HEK293 (cell line): ENCODE measurements around the gene FASN.
A peak's percentile ranks its signal among the peaks of the same experiment; 100 is the strongest.

ENCODE experiments used
- CTCF ChIA-PET: fragments of 350-600 bp; formaldehyde crosslinking; extraction: SDS; loops from one replicate; lab custom pipeline; 2021; ENCODE audit warnings: antibody characterized with exemption; lab: Yijun Ruan, JAX
- POLR2A ChIA-PET: fragments of 300-600 bp; formaldehyde crosslinking; extraction: SDS; loops from one replicate; lab custom pipeline; 2020; ENCODE audit warnings: antibody characterized with exemption, inconsistent platforms; lab: Yijun Ruan, JAX
- H3K27ac ChIP-seq: fragments of 200-500 bp; sonication (Bioruptor generic); 2 replicates; pipeline ENCODE4 v1.5.1; 2014; ENCODE audit warnings: low read depth, low read length, control low read depth, inconsistent platforms; ENCODE audit errors: extremely low read depth
- H3K36me3 ChIP-seq, 2 experiments: fragments of 200-500 bp in 1 of 2; sonication (Bioruptor generic) in 1 of 2; 1 replicate in 1 of 2; 2 replicates in 1 of 2; pipeline ENCODE4 v1.5.1; 2014 to 2017; ENCODE audit warnings: inconsistent platforms in 2 of 2, low read length in 2 of 2; ENCODE audit not compliant: control insufficient read depth in 2 of 2, insufficient read depth in 1 of 2
- H3K4me1 ChIP-seq: fragments of 200-500 bp; sonication (Bioruptor generic); 2 replicates; pipeline ENCODE4 v1.5.1; 2014; ENCODE audit warnings: mild to moderate bottlenecking, low read length, inconsistent platforms; ENCODE audit not compliant: control insufficient read depth, insufficient read depth
- H3K4me3 ChIP-seq: 2 replicates; pipeline ENCODE4 v1.5.1; 2011; ENCODE audit warnings: low read depth, mild to moderate bottlenecking, control low read depth, low read length, moderate library complexity
- H3K9me3 ChIP-seq: fragments of 200-500 bp; sonication (Bioruptor generic); 2 replicates; pipeline ENCODE4 v1.5.1; 2014; ENCODE audit warnings: low read depth, low read length, inconsistent platforms; ENCODE audit not compliant: control insufficient read depth, insufficient read depth
- ELK4 ChIP-seq: IDR thresholded peaks from 2 replicates; pipeline ENCODE4 v1.6.1; 2011; ENCODE audit warnings: mild to moderate bottlenecking, low read depth, low read length, borderline replicate concordance
- KLF16 ChIP-seq: fragments of 450-650 bp; formaldehyde crosslinking; IDR thresholded peaks from 2 replicates; pipeline ENCODE4 v1.5.1; 2017; ENCODE audit warnings: missing biosample characterization, missing genetic modification characterization
- MYNN ChIP-seq: fragments of 450-650 bp; formaldehyde crosslinking; IDR thresholded peaks from 2 replicates; pipeline ENCODE4 v1.5.1; 2016; ENCODE audit warnings: missing biosample characterization, missing genetic modification characterization, borderline replicate concordance
- PBX3 ChIP-seq: sonication (generic); formaldehyde crosslinking; IDR thresholded peaks from 2 replicates; pipeline ENCODE4 v1.8.1; 2022; ENCODE audit warnings: mild to moderate bottlenecking, moderate library complexity, missing genetic modification reagents
- REPIN1 ChIP-seq: fragments of 450-650 bp; formaldehyde crosslinking; IDR thresholded peaks from 2 replicates; pipeline ENCODE4 v1.5.1; 2017; ENCODE audit warnings: missing biosample characterization, missing genetic modification characterization, low read depth
- TCF7L2 ChIP-seq: IDR thresholded peaks from 2 replicates; pipeline ENCODE4 v1.6.1; 2011; ENCODE audit warnings: low read depth, mild to moderate bottlenecking, inconsistent platforms, low read length, moderate library complexity, borderline replicate concordance
- ZBTB1 ChIP-seq: fragments of 450-650 bp; formaldehyde crosslinking; IDR thresholded peaks from 2 replicates; pipeline ENCODE4 v1.5.1; 2016; ENCODE audit warnings: missing biosample characterization, missing genetic modification characterization
- ZBTB20 ChIP-seq: fragments of 450-650 bp; formaldehyde crosslinking; IDR thresholded peaks from 2 replicates; pipeline ENCODE4 v1.5.1; 2016; ENCODE audit warnings: missing biosample characterization, missing genetic modification characterization
- ZFP3 ChIP-seq: fragments of 450-650 bp; formaldehyde crosslinking; IDR thresholded peaks from 2 replicates; pipeline ENCODE4 v1.5.1; 2016; ENCODE audit warnings: low read depth, missing biosample characterization, missing genetic modification characterization
- ZIC2 ChIP-seq: fragments of 450-650 bp; formaldehyde crosslinking; IDR thresholded peaks from 2 replicates; pipeline ENCODE4 v1.5.1; 2016; ENCODE audit warnings: missing biosample characterization, missing genetic modification characterization
- ZNF133 ChIP-seq: fragments of 450-650 bp; formaldehyde crosslinking; IDR thresholded peaks from 2 replicates; pipeline ENCODE4 v1.5.1; 2016; ENCODE audit warnings: missing biosample characterization, missing genetic modification characterization
- ZNF18 ChIP-seq: fragments of 450-650 bp; formaldehyde crosslinking; IDR thresholded peaks from 2 replicates; pipeline ENCODE4 v1.5.1; 2016; ENCODE audit warnings: missing biosample characterization, missing genetic modification characterization
- ZNF202 ChIP-seq: fragments of 450-650 bp; formaldehyde crosslinking; IDR thresholded peaks from 2 replicates; pipeline ENCODE4 v1.5.1; 2016; ENCODE audit warnings: missing biosample characterization, missing genetic modification characterization, borderline replicate concordance
- ZNF214 ChIP-seq: fragments of 450-650 bp; formaldehyde crosslinking; IDR thresholded peaks from 2 replicates; pipeline ENCODE4 v1.5.1; 2017; ENCODE audit warnings: missing biosample characterization, mild to moderate bottlenecking, missing genetic modification characterization, borderline replicate concordance
- ZNF221 ChIP-seq: fragments of 450-650 bp; formaldehyde crosslinking; IDR thresholded peaks from 2 replicates; pipeline ENCODE4 v1.5.1; 2017; ENCODE audit warnings: missing biosample characterization, missing genetic modification characterization, borderline replicate concordance
- ZNF280D ChIP-seq: fragments of 450-650 bp; formaldehyde crosslinking; IDR thresholded peaks from 2 replicates; pipeline ENCODE4 v1.5.1; 2016; ENCODE audit warnings: missing biosample characterization, missing genetic modification characterization
- ZNF302 ChIP-seq: fragments of 450-650 bp; formaldehyde crosslinking; IDR thresholded peaks from 2 replicates; pipeline ENCODE4 v1.5.1; 2016; ENCODE audit warnings: missing biosample characterization, missing genetic modification characterization, low read depth
- ZNF394 ChIP-seq: fragments of 450-650 bp; formaldehyde crosslinking; IDR thresholded peaks from 2 replicates; pipeline ENCODE4 v1.5.1; 2016; ENCODE audit warnings: missing biosample characterization, missing genetic modification characterization, mild to moderate bottlenecking, moderate library complexity, borderline replicate concordance
- ZNF433 ChIP-seq: fragments of 450-650 bp; formaldehyde crosslinking; IDR thresholded peaks from 2 replicates; pipeline ENCODE4 v1.5.1; 2016; ENCODE audit warnings: missing biosample characterization, missing genetic modification characterization, low read depth
- ZNF521 ChIP-seq: fragments of 450-650 bp; formaldehyde crosslinking; IDR thresholded peaks from 2 replicates; pipeline ENCODE4 v1.5.1; 2017; ENCODE audit warnings: missing biosample characterization, mild to moderate bottlenecking, missing genetic modification characterization
- ZNF558 ChIP-seq: fragments of 450-650 bp; formaldehyde crosslinking; IDR thresholded peaks from 2 replicates; pipeline ENCODE4 v1.5.1; 2016; ENCODE audit warnings: missing biosample characterization, missing genetic modification characterization
- ZNF747 ChIP-seq: fragments of 450-650 bp; formaldehyde crosslinking; IDR thresholded peaks from 2 replicates; pipeline ENCODE4 v1.5.1; 2016; ENCODE audit warnings: missing biosample characterization, missing genetic modification characterization

FASN gene

GRCh38 chr17:82128287-82128686 is 30.3 kb upstream of the FASN start:
- Histone ChIP-seq H3K27ac (no peak overlapping the region), H3K9me3 (no peaks in the 10 kb centered on the region), H3K36me3 (peaks cover 7 to 24% of the 10 kb centered on the region in 2 experiments), H3K4me3 (no peak overlapping the region), H3K4me1 (no peaks in the 10 kb centered on the region)
- ChIA-PET POLR2A (no interaction called here), CTCF (interaction anchor here (1.7 kb wide), 1 partner anchor 98 kb away, joined by 7 read pairs; no protein-coding TSS in a partner anchor)
- TF ChIP-seq ZBTB1 (tag by site-specific recombination) (no peak), MYNN (tag by site-specific recombination) (no peak)

- Histone ChIP-seq H3K27ac (no peak overlapping the region), H3K4me3 (no peak overlapping the region), H3K9me3 (no peaks in the 10 kb centered on the region), H3K4me1 (no peaks in the 10 kb centered on the region)
- POLR2A ChIA-PET, result no interaction called here
- TF ChIP-seq ZNF18, result no peak
- no peak for TF ChIP-seq ZNF521 (tag by site-specific recombination)
- no peak for TF ChIP-seq ZNF302 (tag by site-specific recombination)
- TF ChIP-seq ZNF394, result no peak
- no peak for TF ChIP-seq ZNF433 (tag by site-specific recombination)
- TF ChIP-seq ZIC2 (tag by site-specific recombination), result peak; percentile 12; the same call in 1 of the 2 replicates
- TF ChIP-seq, all 188 proteins: peak for 1
- H3K36me3 ChIP-seq, result peaks cover 12 to 24% of the 10 kb centered on the region in 2 experiments
- CTCF ChIA-PET, result interaction anchor here (0.9 to 1.7 kb wide), 3 partner anchors 9 to 97 kb away, joined by 3 to 7 read pairs (median 3); no protein-coding TSS in a partner anchor
Measured at GRCh38 chr17:82127704-82128103, 29.7 kb upstream of the FASN start.

GRCh38 chr17:82127315-82127595 is 29.2 kb upstream of the FASN start:
- no peaks in the 10 kb centered on the region for H3K9me3 ChIP-seq
- ChIA-PET POLR2A (no interaction called here), CTCF (interaction anchor here (0.9 to 1.7 kb wide), 3 partner anchors 9 to 97 kb away, joined by 3 to 7 read pairs (median 3); no protein-coding TSS in a partner anchor)
- no peak for TF ChIP-seq PBX3 (CRISPR knock-in tag)
- no peak for TF ChIP-seq KLF16
- TF ChIP-seq TCF7L2, result no peak
- no peak for TF ChIP-seq ZNF133 (tag by site-specific recombination)
- no peak for TF ChIP-seq ZFP3 (tag by site-specific recombination)
- TF ChIP-seq ELK4, result no peak
- TF ChIP-seq ZNF558 (tag by site-specific recombination), result no peak
- TF ChIP-seq ZNF747 (tag by site-specific recombination), result no peak
- no peak for TF ChIP-seq REPIN1
- no peak for TF ChIP-seq ZNF221
- no peak for TF ChIP-seq ZNF202 (tag by site-specific recombination)
- TF ChIP-seq ZNF280D (tag by site-specific recombination), result no peak
- TF ChIP-seq ZBTB20 (tag by site-specific recombination), result no peak
- no peak for TF ChIP-seq ZNF214 (tag by site-specific recombination)
- peaks cover 12 to 28% of the 10 kb centered on the region in 2 experiments for H3K36me3 ChIP-seq
- no peaks in the 10 kb centered on the region for H3K4me1 ChIP-seq
- no peak overlapping the region for H3K4me3 ChIP-seq
- H3K27ac ChIP-seq, result no peak overlapping the region
